HL-60 (cell line): ENCODE results near the gene PCTP.

ENCODE experiments used
- CTCF ChIP-seq: IDR thresholded peaks from one replicate; pipeline ENCODE4 v1.5.1; 2011; ENCODE audit warnings: low read length, control low read depth, inconsistent platforms; ENCODE audit not compliant: insufficient read depth
- POLR2AphosphoS5 ChIP-seq: IDR thresholded peaks from 2 replicates; pipeline ENCODE4 v1.6.1; 2012; ENCODE audit warnings: low read depth
- REST ChIP-seq: IDR thresholded peaks from 2 replicates; pipeline ENCODE4 v1.6.1; 2012; ENCODE audit warnings: low read depth; ENCODE audit not compliant: insufficient replicate concordance

GRCh38 chr17:55764610-55765009 is 13.8 kb downstream of the PCTP start:
- TF ChIP-seq REST (no peak), CTCF (no peak), POLR2AphosphoS5 (no peak)
